A673 (cell line): Measurements from ENCODE around the gene TCEAL3.

Experiments
- CTCF ChIP-seq: fragments of 300-800, 200-600 bp; sonication (generic); conservative IDR thresholded peaks from 2 replicates; pipeline ENCODE4 v1.5.1; 2017; ENCODE audit warnings: low read depth, mild to moderate bottlenecking, antibody characterized with exemption, low read length, moderate library complexity, mixed read lengths
- EZH2 ChIP-seq: fragments of 200-600 bp; sonication (generic); IDR thresholded peaks from 2 replicates; pipeline ENCODE4 v1.6.1; 2017; ENCODE audit warnings: borderline replicate concordance, low read depth, mild to moderate bottlenecking, mixed read lengths, antibody characterized with exemption, low read length; ENCODE audit not compliant: poor library complexity, severe bottlenecking

GRCh38 chrX:103651151-103651773, 43.5 kb downstream of the TCEAL3 start:
- TF ChIP-seq CTCF (no peak), EZH2 (no peak)
